Cerebellar nuclear complex (tissue), 1 donor: Measurements from ENCODE around the gene PLEKHG2.
"Not testable (repeated sequence)": the region's sequence is repeated elsewhere in the genome, so short reads cannot be mapped to it uniquely, and the experiment has no call there.

Source experiments
- DNase-seq, 2 experiments: peaks; one replicate each; lab custom pipeline; 2025; lab: John Stamatoyannopoulos, UW

Gene PLEKHG2

GRCh38 chr19:39448271-39448670 lies 35.8 kb downstream of the PLEKHG2 start:
- DNase-seq: no peak

GRCh38 chr19:39449116-39449797 lies 36.8 kb downstream of the PLEKHG2 start:
- no peak for DNase-seq

GRCh38 chr19:39451257-39451656 lies 38.8 kb downstream of the PLEKHG2 start:
- not testable (repeated sequence) for DNase-seq

GRCh38 chr19:39463403-39463802 lies 50.9 kb downstream of the PLEKHG2 start:
- DNase-seq: no peak

GRCh38 chr19:39465956-39466747 lies 53.7 kb downstream of the PLEKHG2 start:
- no peak for DNase-seq

GRCh38 chr19:39467941-39468340 lies 55.5 kb downstream of the PLEKHG2 start:
- no peak for DNase-seq

GRCh38 chr19:39469036-39469435 lies 56.6 kb downstream of the PLEKHG2 start:
- no peak for DNase-seq

GRCh38 chr19:39469567-39469966 lies 57.1 kb downstream of the PLEKHG2 start:
- DNase-seq: no peak

GRCh38 chr19:39470724-39471339 lies 58.4 kb downstream of the PLEKHG2 start:
- no peak for DNase-seq

- no peak for DNase-seq
Observed at GRCh38 chr19:39471756-39472536, 59.5 kb downstream of the PLEKHG2 start.

- DNase-seq: no peak
Observed at GRCh38 chr19:39472746-39473442, 60.4 kb downstream of the PLEKHG2 start.

- DNase-seq: no peak
Observed at GRCh38 chr19:39473443-39473960, 61.0 kb downstream of the PLEKHG2 start.

- DNase-seq: no peak
Observed at GRCh38 chr19:39474139-39474620, 61.7 kb downstream of the PLEKHG2 start.

- DNase-seq: no peak
Observed at GRCh38 chr19:39475748-39476147, 63.3 kb downstream of the PLEKHG2 start.
